Astrocyte (in vitro differentiated cells and primary cell): Measurements from ENCODE around the gene APBA2. TPM values are rescaled to one million over a fixed set of nuclear protein-coding genes. Genes with fewer than 3 reads are reported as not detected.

Experiments used
- DNase-seq: peaks from one replicate; pipeline ENCODE4 v3.0.0-alpha.2; 2010; ENCODE audit warnings: low read depth
- FAIRE-seq: peaks from 2 replicates; lab custom pipeline; 2011; peaks lifted over from hg19 to GRCh38; lab: Jason Lieb, UNC
- H2AFZ ChIP-seq: 2 replicates; pipeline ENCODE4 v1.6.0; 2012; ENCODE audit warnings: low read depth, low read length, inconsistent platforms
- H3K27ac ChIP-seq: 2 replicates; pipeline ENCODE4 v1.5.1; 2011; ENCODE audit warnings: low read depth, low read length, inconsistent platforms
- H3K27me3 ChIP-seq: 2 replicates; pipeline ENCODE4 v1.6.0; 2011; ENCODE audit warnings: low read length, inconsistent platforms; ENCODE audit not compliant: insufficient read depth
- H3K36me3 ChIP-seq: 2 replicates; pipeline ENCODE4 v1.5.1; 2011; ENCODE audit warnings: low read length, inconsistent platforms; ENCODE audit not compliant: insufficient read depth
- H3K4me1 ChIP-seq: 2 replicates; pipeline ENCODE4 v1.5.1; 2011; ENCODE audit warnings: low read length, inconsistent platforms; ENCODE audit not compliant: insufficient read depth
- H3K4me2 ChIP-seq: 2 replicates; pipeline ENCODE4 v1.6.0; 2012; ENCODE audit warnings: low read length, inconsistent platforms
- H3K4me3 ChIP-seq: 2 replicates; pipeline ENCODE4 v1.5.1; 2011; ENCODE audit warnings: low read depth, mild to moderate bottlenecking, low read length, inconsistent platforms; ENCODE audit not compliant: insufficient read depth
- H3K79me2 ChIP-seq: 2 replicates; pipeline ENCODE4 v1.6.0; 2012; ENCODE audit warnings: mild to moderate bottlenecking, low read length, inconsistent platforms; ENCODE audit not compliant: insufficient read depth
- H3K9ac ChIP-seq: 2 replicates; pipeline ENCODE4 v1.6.0; 2012; ENCODE audit warnings: mild to moderate bottlenecking, low read length, inconsistent platforms
- H3K9me3 ChIP-seq: 2 replicates; pipeline ENCODE4 v1.5.1; 2012; ENCODE audit warnings: low read depth, mild to moderate bottlenecking, low read length, inconsistent platforms; ENCODE audit not compliant: insufficient read depth
- H4K20me1 ChIP-seq: 2 replicates; pipeline ENCODE4 v1.6.0; 2012; ENCODE audit warnings: low read length, inconsistent platforms; ENCODE audit not compliant: insufficient read depth
- H3K27ac Mint-ChIP-seq: one replicate; pipeline ENCODE4 v1.8.0; 2021; ENCODE audit warnings: mild to moderate bottlenecking, mixed read lengths; ENCODE audit not compliant: unreplicated experiment
- H3K27me3 Mint-ChIP-seq: one replicate; pipeline ENCODE4 v1.8.0; 2021; ENCODE audit warnings: low read depth, mixed read lengths; ENCODE audit not compliant: unreplicated experiment
- H3K36me3 Mint-ChIP-seq: one replicate; pipeline ENCODE4 v1.8.0; 2021; ENCODE audit warnings: low read depth, mixed read lengths; ENCODE audit not compliant: unreplicated experiment
- H3K4me1 Mint-ChIP-seq: one replicate; pipeline ENCODE4 v1.8.0; 2021; ENCODE audit warnings: low read depth, mixed read lengths; ENCODE audit not compliant: unreplicated experiment
- H3K4me3 Mint-ChIP-seq: one replicate; pipeline ENCODE4 v1.8.0; 2021; ENCODE audit warnings: mild to moderate bottlenecking, moderate library complexity, mixed read lengths; ENCODE audit not compliant: unreplicated experiment
- H3K9me3 Mint-ChIP-seq: one replicate; pipeline ENCODE4 v1.8.0; 2021; ENCODE audit warnings: mild to moderate bottlenecking, mixed read lengths; ENCODE audit not compliant: unreplicated experiment
- EZH2 ChIP-seq: IDR thresholded peaks from 2 replicates; pipeline ENCODE4 v1.6.1; 2012; ENCODE audit warnings: mild to moderate bottlenecking, low read length, inconsistent platforms; ENCODE audit not compliant: insufficient read depth
- total RNA-seq: library from RNA; stranded (reverse); gene quantifications from 2 replicates; pipeline ENCODE4 v1.2.1, GENCODE V29; 2021
- TF ChIP-seq, protein P1 (sequence below): IDR thresholded peaks from 2 replicates; pipeline ENCODE4 v1.5.1; 2011; ENCODE audit warnings: low read depth, mild to moderate bottlenecking, inconsistent platforms, low read length, moderate library complexity; ENCODE audit not compliant: insufficient read depth

APBA2 gene
- total RNA-seq, 1 donor from 2014 or later = 15.2 TPM

DNA sequence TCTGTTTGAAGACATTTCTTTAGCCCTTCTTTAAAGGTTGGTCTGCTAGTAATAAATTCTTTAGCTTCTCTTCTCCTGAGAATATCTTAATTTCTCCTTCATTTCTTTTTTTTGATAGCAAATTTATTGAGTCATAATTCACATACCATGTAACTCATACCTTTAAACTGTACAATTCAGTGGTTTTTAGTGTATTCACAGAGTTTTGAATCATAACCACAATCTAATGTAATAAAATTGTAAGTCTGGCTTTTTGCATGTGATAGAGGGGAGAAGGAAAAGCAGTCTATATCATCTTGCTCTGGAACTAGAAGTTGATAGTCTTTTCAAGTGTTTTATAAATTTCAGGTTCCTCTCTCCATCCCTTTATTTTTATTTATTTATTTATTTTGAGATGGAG is 81.3 kb downstream of the APBA2 start:
- Histone ChIP-seq H4K20me1 (no peaks in the 10 kb centered on the region), H3K36me3 (no peaks in the 10 kb centered on the region), H2AFZ (no peak overlapping the region), H3K4me2 (no peak overlapping the region), H3K4me3 (no peak overlapping the region), H3K4me1 (peaks cover 19% of the 10 kb centered on the region), H3K27me3 (no peaks in the 10 kb centered on the region), H3K9me3 (no peaks in the 10 kb centered on the region), H3K27ac (no peak overlapping the region), H3K9ac (no peak overlapping the region), H3K79me2 (no peaks in the 10 kb centered on the region)
- no peaks in the 10 kb centered on the region for H3K9me3 Mint-ChIP-seq
- no peaks in the 10 kb centered on the region for H3K27me3 Mint-ChIP-seq
- peaks cover 8% of the 10 kb centered on the region for H3K4me1 Mint-ChIP-seq
- H3K4me3 Mint-ChIP-seq = no peak overlapping the region
- DNase-seq (peak; percentile 39), FAIRE-seq (no peak)
- H3K36me3 Mint-ChIP-seq = no peaks in the 10 kb centered on the region
- no peak overlapping the region for H3K27ac Mint-ChIP-seq
- no peak for TF ChIP-seq EZH2
- TF ChIP-seq, protein P1, sequence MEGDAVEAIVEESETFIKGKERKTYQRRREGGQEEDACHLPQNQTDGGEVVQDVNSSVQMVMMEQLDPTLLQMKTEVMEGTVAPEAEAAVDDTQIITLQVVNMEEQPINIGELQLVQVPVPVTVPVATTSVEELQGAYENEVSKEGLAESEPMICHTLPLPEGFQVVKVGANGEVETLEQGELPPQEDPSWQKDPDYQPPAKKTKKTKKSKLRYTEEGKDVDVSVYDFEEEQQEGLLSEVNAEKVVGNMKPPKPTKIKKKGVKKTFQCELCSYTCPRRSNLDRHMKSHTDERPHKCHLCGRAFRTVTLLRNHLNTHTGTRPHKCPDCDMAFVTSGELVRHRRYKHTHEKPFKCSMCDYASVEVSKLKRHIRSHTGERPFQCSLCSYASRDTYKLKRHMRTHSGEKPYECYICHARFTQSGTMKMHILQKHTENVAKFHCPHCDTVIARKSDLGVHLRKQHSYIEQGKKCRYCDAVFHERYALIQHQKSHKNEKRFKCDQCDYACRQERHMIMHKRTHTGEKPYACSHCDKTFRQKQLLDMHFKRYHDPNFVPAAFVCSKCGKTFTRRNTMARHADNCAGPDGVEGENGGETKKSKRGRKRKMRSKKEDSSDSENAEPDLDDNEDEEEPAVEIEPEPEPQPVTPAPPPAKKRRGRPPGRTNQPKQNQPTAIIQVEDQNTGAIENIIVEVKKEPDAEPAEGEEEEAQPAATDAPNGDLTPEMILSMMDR = no peak

DNA sequence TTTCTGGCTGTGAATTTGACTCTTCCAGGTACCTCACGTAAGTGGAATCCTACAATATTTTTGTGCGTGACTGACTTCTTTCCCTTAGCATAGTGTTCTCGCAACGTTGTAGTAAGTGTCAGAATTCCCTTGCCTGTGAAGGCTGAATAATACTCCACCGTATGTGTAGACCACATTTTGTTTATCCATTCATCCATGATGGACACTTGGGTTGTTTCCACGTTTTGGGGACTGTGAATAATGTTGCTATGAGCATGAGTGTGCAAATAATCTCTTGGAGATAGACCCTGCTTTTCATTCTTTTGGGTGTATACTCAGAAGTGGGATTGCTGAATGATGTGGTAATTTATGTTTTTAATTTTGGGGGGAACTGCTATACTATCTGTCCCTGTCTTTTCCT is 82.2 kb downstream of the APBA2 start:
- H3K27me3 Mint-ChIP-seq = no peaks in the 10 kb centered on the region
- TF ChIP-seq, protein P1 = no peak
- no peak for TF ChIP-seq EZH2
- peaks cover 19% of the 10 kb centered on the region for H3K4me1 ChIP-seq
- DNase-seq (peak; percentile 40), FAIRE-seq (no peak)
- no peak overlapping the region for H2AFZ ChIP-seq
- no peaks in the 10 kb centered on the region for H3K9me3 ChIP-seq
- H4K20me1 ChIP-seq = no peaks in the 10 kb centered on the region
- H3K9ac ChIP-seq = no peak overlapping the region
- no peaks in the 10 kb centered on the region for H3K79me2 ChIP-seq
- H3K4me2 ChIP-seq = peak overlapping the region; percentile 66
- no peaks in the 10 kb centered on the region for H3K9me3 Mint-ChIP-seq
- H3K36me3 ChIP-seq = no peaks in the 10 kb centered on the region
- H3K27me3 ChIP-seq = no peaks in the 10 kb centered on the region
- peak overlapping the region; percentile 53 for H3K27ac Mint-ChIP-seq
- H3K4me3 Mint-ChIP-seq = no peak overlapping the region
- H3K36me3 Mint-ChIP-seq = no peaks in the 10 kb centered on the region
- H3K4me3 ChIP-seq = no peak overlapping the region
- H3K27ac ChIP-seq = peak overlapping the region; percentile 10
- peaks cover 8% of the 10 kb centered on the region for H3K4me1 Mint-ChIP-seq

GRCh38 chr15:28969511-28970085 is 83.8 kb downstream of the APBA2 start:
- Mint-ChIP-seq H3K36me3 (no peaks in the 10 kb centered on the region), H3K27me3 (no peaks in the 10 kb centered on the region), H3K4me3 (no peak overlapping the region), H3K27ac (no peak overlapping the region), H3K9me3 (no peaks in the 10 kb centered on the region), H3K4me1 (peaks cover 8% of the 10 kb centered on the region)
- Histone ChIP-seq H3K9me3 (no peaks in the 10 kb centered on the region), H3K79me2 (no peaks in the 10 kb centered on the region), H4K20me1 (no peaks in the 10 kb centered on the region), H3K4me3 (no peak overlapping the region), H3K27ac (no peak overlapping the region), H3K9ac (no peak overlapping the region), H3K4me1 (peaks cover 19% of the 10 kb centered on the region), H3K4me2 (peak overlapping the region; percentile 66), H2AFZ (peak overlapping the region; percentile 53), H3K27me3 (no peaks in the 10 kb centered on the region), H3K36me3 (no peaks in the 10 kb centered on the region)
- FAIRE-seq = no peak
- no peak for DNase-seq
- TF ChIP-seq EZH2 = no peak
- TF ChIP-seq, protein P1 = no peak
